ENCODE measurements around the gene VPS9D1. TPM values are rescaled to one million over a fixed set of nuclear protein-coding genes. Genes with fewer than 3 reads are reported as not detected.

Gene VPS9D1
- total and polyA plus RNA-seq, 4 donors, result 6.1 to 26.1 (median 18.2) TPM

GRCh38 chr16:89709166-89709565, 11.5 kb downstream of the VPS9D1 start:
- Histone ChIP-seq H3K36me3 (ENCODE audit: control insufficient read depth in 4 of 4, insufficient read depth in 4 of 4, low read length in 4 of 4) (no peaks in the 10 kb centered on the region), H3K9me3 (ENCODE audit: control insufficient read depth in 4 of 4, insufficient read depth in 3 of 4, low read length in 3 of 4) (no peaks in the 10 kb centered on the region), H3K27me3 (ENCODE audit: control insufficient read depth in 3 of 3, insufficient read depth in 3 of 3, low read length in 2 of 3) (no peaks in the 10 kb centered on the region), H3K27ac (ENCODE audit: low read depth in 1 of 2, low read length in 1 of 2) (no peak overlapping the region), H3K9ac (ENCODE audit: insufficient read depth in 1 of 2, low read length in 2 of 2) (no peak overlapping the region), H3K4me1 (ENCODE audit: control insufficient read depth in 5 of 5, insufficient read depth in 5 of 5, low read length in 5 of 5) (peaks cover 0 to 7% (median 5%) of the 10 kb centered on the region in 5 donors), H3K4me3 (no peak overlapping the region)
- 90 to 93% methylated on average over 10 of the region's 10 CpGs for WGBS, 2 donors
- ATAC-seq (ENCODE audit: insufficient read depth, low FRiP score) (no peak), DNase-seq (no peak)
- no peak for TF ChIP-seq CTCF (IDR thresholded peaks at IDR 0.05; ENCODE audit: control extremely low read depth, extremely low read depth)

- DNase-seq (no peak), ATAC-seq (ENCODE audit: insufficient read depth, low FRiP score) (no peak)
- no peaks in the 10 kb centered on the region for H3K9me3 ChIP-seq (ENCODE audit: control insufficient read depth in 4 of 4, insufficient read depth in 3 of 4, low read length in 3 of 4)
- H3K36me3 ChIP-seq (ENCODE audit: control insufficient read depth in 4 of 4, insufficient read depth in 4 of 4, low read length in 4 of 4), result no peaks in the 10 kb centered on the region
- H3K27ac ChIP-seq (ENCODE audit: low read depth in 1 of 2, low read length in 1 of 2), result no peak overlapping the region
- H3K4me3 ChIP-seq, result no peak overlapping the region
- 91 to 94% methylated on average over 19 of the region's 19 CpGs for WGBS, 2 donors
- no peaks in the 10 kb centered on the region for H3K27me3 ChIP-seq (ENCODE audit: control insufficient read depth in 3 of 3, insufficient read depth in 3 of 3, low read length in 2 of 3)
- no peak overlapping the region for H3K9ac ChIP-seq (ENCODE audit: insufficient read depth in 1 of 2, low read length in 2 of 2)
- TF ChIP-seq CTCF (IDR thresholded peaks at IDR 0.05; ENCODE audit: control extremely low read depth, extremely low read depth), result no peak
- peaks cover 0 to 7% (median 5%) of the 10 kb centered on the region in 5 donors for H3K4me1 ChIP-seq (ENCODE audit: control insufficient read depth in 5 of 5, insufficient read depth in 5 of 5, low read length in 5 of 5)
These were observed 12.2 kb downstream of the VPS9D1 start for GRCh38 chr16:89708481-89708931.

GRCh38 chr16:89707695-89708094, 13.0 kb downstream of the VPS9D1 start:
- Histone ChIP-seq H3K9me3 (ENCODE audit: control insufficient read depth in 4 of 4, insufficient read depth in 3 of 4, low read length in 3 of 4) (no peaks in the 10 kb centered on the region), H3K4me1 (ENCODE audit: control insufficient read depth in 5 of 5, insufficient read depth in 5 of 5, low read length in 5 of 5) (peaks cover 0 to 7% (median 5%) of the 10 kb centered on the region in 5 donors), H3K36me3 (ENCODE audit: control insufficient read depth in 4 of 4, insufficient read depth in 4 of 4, low read length in 4 of 4) (no peaks in the 10 kb centered on the region), H3K4me3 (no peak overlapping the region), H3K27ac (ENCODE audit: low read depth in 1 of 2, low read length in 1 of 2) (no peak overlapping the region), H3K27me3 (ENCODE audit: control insufficient read depth in 3 of 3, insufficient read depth in 3 of 3, low read length in 2 of 3) (peaks cover 0 to 5% (median 0%) of the 10 kb centered on the region in 3 donors), H3K9ac (ENCODE audit: insufficient read depth in 1 of 2, low read length in 2 of 2) (no peak overlapping the region)
- no peak for TF ChIP-seq CTCF (IDR thresholded peaks at IDR 0.05; ENCODE audit: control extremely low read depth, extremely low read depth)
- ATAC-seq (ENCODE audit: insufficient read depth, low FRiP score) (no peak), DNase-seq (no peak)
- WGBS, 2 donors, result 89 to 98% methylated on average over 9 of the region's 9 CpGs
